Measurements from ENCODE around the gene ARID5A. TPM values are rescaled to one million over a fixed set of nuclear protein-coding genes. Genes with fewer than 3 reads are reported as not detected.

The ARID5A gene
- total RNA-seq, 1 donor from 2014 or later: 4.1 TPM

DNA sequence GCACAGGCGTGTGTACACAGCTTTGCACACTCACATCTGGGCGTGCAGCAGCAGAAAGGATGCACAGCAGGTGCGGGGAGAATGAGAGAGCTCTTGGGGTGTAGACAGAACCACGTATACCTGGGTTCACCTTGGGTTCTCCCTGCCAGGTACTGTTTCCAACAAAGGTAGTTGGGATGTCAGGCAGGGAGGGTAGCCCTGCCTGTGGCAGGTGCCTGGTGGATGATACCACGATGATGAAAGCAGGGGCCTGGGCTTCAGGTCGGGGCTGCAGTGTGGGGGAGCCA, 6.5 kb upstream of the ARID5A start:
- Mint-ChIP-seq H3K27me3 (ENCODE audit: low read depth) (peaks cover 68% of the 10 kb centered on the region), H3K27ac (no peak overlapping the region), H3K4me3 (no peak overlapping the region), H3K4me1 (peaks cover 25% of the 10 kb centered on the region), H3K36me3 (no peaks in the 10 kb centered on the region), H3K9me3 (no peaks in the 10 kb centered on the region)
- no peak for DNase-seq (ENCODE audit: low spot score in 2 of 2, unreplicated experiment in 2 of 2)
- TF ChIP-seq, protein P1, sequence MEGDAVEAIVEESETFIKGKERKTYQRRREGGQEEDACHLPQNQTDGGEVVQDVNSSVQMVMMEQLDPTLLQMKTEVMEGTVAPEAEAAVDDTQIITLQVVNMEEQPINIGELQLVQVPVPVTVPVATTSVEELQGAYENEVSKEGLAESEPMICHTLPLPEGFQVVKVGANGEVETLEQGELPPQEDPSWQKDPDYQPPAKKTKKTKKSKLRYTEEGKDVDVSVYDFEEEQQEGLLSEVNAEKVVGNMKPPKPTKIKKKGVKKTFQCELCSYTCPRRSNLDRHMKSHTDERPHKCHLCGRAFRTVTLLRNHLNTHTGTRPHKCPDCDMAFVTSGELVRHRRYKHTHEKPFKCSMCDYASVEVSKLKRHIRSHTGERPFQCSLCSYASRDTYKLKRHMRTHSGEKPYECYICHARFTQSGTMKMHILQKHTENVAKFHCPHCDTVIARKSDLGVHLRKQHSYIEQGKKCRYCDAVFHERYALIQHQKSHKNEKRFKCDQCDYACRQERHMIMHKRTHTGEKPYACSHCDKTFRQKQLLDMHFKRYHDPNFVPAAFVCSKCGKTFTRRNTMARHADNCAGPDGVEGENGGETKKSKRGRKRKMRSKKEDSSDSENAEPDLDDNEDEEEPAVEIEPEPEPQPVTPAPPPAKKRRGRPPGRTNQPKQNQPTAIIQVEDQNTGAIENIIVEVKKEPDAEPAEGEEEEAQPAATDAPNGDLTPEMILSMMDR (IDR thresholded peaks at IDR 0.05; ENCODE audit: unreplicated experiment): no peak

DNA sequence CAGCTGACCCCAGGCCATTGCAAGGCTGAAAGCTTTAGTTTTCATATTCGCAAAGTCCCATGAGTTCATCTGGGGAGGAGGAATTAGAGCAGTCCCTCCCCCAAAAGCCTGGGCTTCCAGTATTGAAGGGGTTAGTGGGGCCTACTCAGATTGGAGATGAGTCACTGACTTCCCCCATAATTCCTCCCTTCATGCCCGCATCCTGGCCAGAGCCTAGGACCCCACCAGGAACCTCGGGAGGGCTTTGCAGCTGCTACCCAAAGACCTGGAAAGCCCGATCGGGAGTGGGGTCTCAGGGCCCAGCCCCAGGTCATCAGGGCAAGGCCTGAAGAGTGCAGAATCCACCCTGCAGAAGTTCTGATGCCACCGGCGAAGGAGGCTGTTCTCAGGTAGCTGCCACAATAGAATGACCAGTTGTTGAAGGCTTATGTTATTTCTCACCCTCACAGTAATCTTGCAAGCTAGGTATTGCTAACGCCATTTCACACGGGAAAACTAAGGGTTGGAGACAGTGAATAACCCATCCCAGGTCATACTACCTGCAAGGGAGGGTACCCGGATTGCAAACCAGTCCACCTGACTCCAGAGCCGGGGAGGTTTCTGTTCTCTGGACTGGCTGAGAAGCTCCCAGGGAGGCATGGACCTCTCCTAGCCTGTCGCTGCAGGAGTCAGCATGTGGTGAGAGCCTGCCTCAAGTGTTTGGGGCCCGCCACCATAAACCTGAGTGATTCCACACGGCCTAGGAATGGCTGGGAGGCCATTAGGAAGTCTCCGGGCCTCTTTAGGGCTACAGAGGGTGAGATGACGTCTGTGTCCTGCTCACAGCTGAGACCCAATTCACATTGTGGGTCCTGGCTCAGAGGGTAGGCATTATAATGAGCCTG, 5.8 kb upstream of the ARID5A start:
- no peak for DNase-seq (ENCODE audit: low spot score in 2 of 2, unreplicated experiment in 2 of 2)
- Mint-ChIP-seq H3K27me3 (ENCODE audit: low read depth) (peaks cover 61% of the 10 kb centered on the region), H3K36me3 (no peaks in the 10 kb centered on the region), H3K4me3 (no peak overlapping the region), H3K27ac (peak overlapping the region; percentile 21), H3K4me1 (peaks cover 25% of the 10 kb centered on the region), H3K9me3 (no peaks in the 10 kb centered on the region)
- TF ChIP-seq, protein P1 (IDR thresholded peaks at IDR 0.05; ENCODE audit: unreplicated experiment): no peak

GRCh38 chr2:96531366-96531765, 5.2 kb upstream of the ARID5A start:
- Mint-ChIP-seq H3K27ac (peak overlapping the region; percentile 61), H3K27me3 (ENCODE audit: low read depth) (peaks cover 57% of the 10 kb centered on the region), H3K4me1 (peaks cover 25% of the 10 kb centered on the region), H3K36me3 (no peaks in the 10 kb centered on the region), H3K9me3 (no peaks in the 10 kb centered on the region), H3K4me3 (peak overlapping the region; percentile 61)
- TF ChIP-seq, protein P1 (IDR thresholded peaks at IDR 0.05; ENCODE audit: unreplicated experiment): no peak
- DNase-seq (ENCODE audit: low spot score in 2 of 2, unreplicated experiment in 2 of 2): no peak

- Mint-ChIP-seq H3K36me3 (no peaks in the 10 kb centered on the region), H3K9me3 (no peaks in the 10 kb centered on the region), H3K4me1 (peaks cover 22% of the 10 kb centered on the region), H3K27ac (peak overlapping the region; percentile 89), H3K4me3 (peak overlapping the region; percentile 61), H3K27me3 (ENCODE audit: low read depth) (peaks cover 52% of the 10 kb centered on the region)
- DNase-seq (ENCODE audit: low spot score in 2 of 2, unreplicated experiment in 2 of 2): peak; percentile 81 to 84
- TF ChIP-seq, protein P1 (IDR thresholded peaks at IDR 0.05; ENCODE audit: unreplicated experiment): no peak
Measured at GRCh38 chr2:96531872-96532505, 4.6 kb upstream of the ARID5A start.

- Mint-ChIP-seq H3K9me3 (no peaks in the 10 kb centered on the region), H3K36me3 (no peaks in the 10 kb centered on the region), H3K27me3 (ENCODE audit: low read depth) (peaks cover 55% of the 10 kb centered on the region), H3K4me1 (peaks cover 21% of the 10 kb centered on the region), H3K27ac (peak overlapping the region; percentile 89), H3K4me3 (peak overlapping the region; percentile 61)
- no peak for DNase-seq (ENCODE audit: low spot score in 2 of 2, unreplicated experiment in 2 of 2)
- TF ChIP-seq, protein P1 (IDR thresholded peaks at IDR 0.05; ENCODE audit: unreplicated experiment): no peak
Measured at GRCh38 chr2:96532641-96533291, 3.8 kb upstream of the ARID5A start.
